Endothelial cell (in vitro differentiated cells): Measurements from ENCODE around the gene ZDHHC17. TPM values are rescaled to one million over a fixed set of nuclear protein-coding genes. Genes with fewer than 3 reads are reported as not detected.

Experiments
- DNase-seq: peaks from one replicate; pipeline ENCODE4 v3.0.0; 2021; ENCODE audit warnings: low spot score
- H3K27ac Mint-ChIP-seq: one replicate; pipeline ENCODE4 v1.8.0; 2021; ENCODE audit warnings: mixed read lengths, inconsistent platforms; ENCODE audit not compliant: unreplicated experiment
- H3K27me3 Mint-ChIP-seq: one replicate; pipeline ENCODE4 v1.8.0; 2021; ENCODE audit warnings: mild to moderate bottlenecking, moderate library complexity, mixed read lengths, inconsistent platforms; ENCODE audit not compliant: unreplicated experiment
- H3K36me3 Mint-ChIP-seq: one replicate; pipeline ENCODE4 v1.8.0; 2021; ENCODE audit warnings: mild to moderate bottlenecking, low read depth, mixed read lengths, inconsistent platforms; ENCODE audit not compliant: unreplicated experiment
- H3K4me1 Mint-ChIP-seq: one replicate; pipeline ENCODE4 v1.8.0; 2021; ENCODE audit warnings: mild to moderate bottlenecking, mixed read lengths, inconsistent platforms; ENCODE audit not compliant: unreplicated experiment
- H3K4me3 Mint-ChIP-seq: one replicate; pipeline ENCODE4 v1.8.0; 2021; ENCODE audit warnings: mild to moderate bottlenecking, mixed read lengths, inconsistent platforms; ENCODE audit not compliant: unreplicated experiment
- H3K9me3 Mint-ChIP-seq: one replicate; pipeline ENCODE4 v1.8.0; 2021; ENCODE audit warnings: mixed read lengths, inconsistent platforms; ENCODE audit not compliant: unreplicated experiment
- CTCF ChIP-seq: fragments of 200-600 bp; sonication (generic); IDR thresholded peaks from one replicate; pipeline ENCODE4 v1.5.0; 2021; ENCODE audit warnings: antibody characterized with exemption; ENCODE audit not compliant: unreplicated experiment
- total RNA-seq: library from RNA; stranded (reverse); fragmentation: NEBNext Ultra II Directional; extraction: Animal tissue kit (Norgen Biotek cat#: 25700); gene quantifications from one replicate; pipeline ENCODE4 v1.2.1, GENCODE V29; 2021; ENCODE audit not compliant: unreplicated experiment

Gene ZDHHC17
- total RNA-seq, 1 donor from 2014 or later = 52.0 TPM

- H3K4me3 Mint-ChIP-seq = no peak overlapping the region
- peaks cover 8% of the 10 kb centered on the region for H3K27me3 Mint-ChIP-seq
- H3K27ac Mint-ChIP-seq = no peak overlapping the region
- no peak for TF ChIP-seq CTCF
- H3K4me1 Mint-ChIP-seq = peaks cover 23% of the 10 kb centered on the region
- no peak for DNase-seq
- no peaks in the 10 kb centered on the region for H3K9me3 Mint-ChIP-seq
- H3K36me3 Mint-ChIP-seq = peaks cover 8% of the 10 kb centered on the region
Measured at GRCh38 chr12:76781321-76781720, 17.4 kb downstream of the ZDHHC17 start.

GRCh38 chr12:76782526-76782925, 18.6 kb downstream of the ZDHHC17 start:
- Mint-ChIP-seq H3K4me1 (peaks cover 20% of the 10 kb centered on the region), H3K27ac (no peak overlapping the region), H3K4me3 (no peak overlapping the region), H3K9me3 (no peaks in the 10 kb centered on the region), H3K27me3 (peaks cover 8% of the 10 kb centered on the region), H3K36me3 (peaks cover 8% of the 10 kb centered on the region)
- no peak for DNase-seq
- no peak for TF ChIP-seq CTCF

- Mint-ChIP-seq H3K4me1 (peaks cover 14% of the 10 kb centered on the region), H3K36me3 (peaks cover 8% of the 10 kb centered on the region), H3K27ac (no peak overlapping the region), H3K4me3 (no peak overlapping the region), H3K9me3 (no peaks in the 10 kb centered on the region), H3K27me3 (peaks cover 1% of the 10 kb centered on the region)
- DNase-seq = no peak
- TF ChIP-seq CTCF = no peak
Measured at GRCh38 chr12:76784600-76785051, 20.7 kb downstream of the ZDHHC17 start.

GRCh38 chr12:76785407-76785806, 21.5 kb downstream of the ZDHHC17 start:
- peaks cover 1% of the 10 kb centered on the region for H3K27me3 Mint-ChIP-seq
- DNase-seq = no peak
- no peak for TF ChIP-seq CTCF
- peaks cover 8% of the 10 kb centered on the region for H3K36me3 Mint-ChIP-seq
- H3K4me3 Mint-ChIP-seq = no peak overlapping the region
- H3K9me3 Mint-ChIP-seq = no peaks in the 10 kb centered on the region
- H3K27ac Mint-ChIP-seq = no peak overlapping the region
- H3K4me1 Mint-ChIP-seq = peaks cover 14% of the 10 kb centered on the region

- no peak for DNase-seq
- no peak overlapping the region for H3K4me3 Mint-ChIP-seq
- TF ChIP-seq CTCF = no peak
- no peaks in the 10 kb centered on the region for H3K9me3 Mint-ChIP-seq
- H3K27ac Mint-ChIP-seq = no peak overlapping the region
- H3K4me1 Mint-ChIP-seq = peaks cover 11% of the 10 kb centered on the region
- H3K36me3 Mint-ChIP-seq = peaks cover 8% of the 10 kb centered on the region
- H3K27me3 Mint-ChIP-seq = no peaks in the 10 kb centered on the region
Measured at GRCh38 chr12:76786986-76787385, 23.1 kb downstream of the ZDHHC17 start.
